Tibial nerve (tissue), 4 donors: ENCODE measurements around the gene STAT2. TPM values are rescaled to one million over a fixed set of nuclear protein-coding genes. Genes with fewer than 3 reads are reported as not detected.

Experiments
- DNase-seq, 2 donors: peaks; one replicate each; pipeline ENCODE4 v3.0.0-alpha.2; 2019; ENCODE audit warnings: low spot score in 2 of 2
- H3K27ac ChIP-seq, 4 donors: fragments of 200-600 bp; sonication (generic) in 3 of 4; one replicate each; pipeline ENCODE4 v1.5.1; 2017 to 2019; ENCODE audit warnings: mild to moderate bottlenecking in 1 of 4
- H3K27me3 ChIP-seq, 2 donors: fragments of 200-600 bp; sonication (generic) in 1 of 2; one replicate each; pipeline versions ENCODE4 v1.5.1 to v1.6.0; 2017 to 2019
- H3K36me3 ChIP-seq, 3 donors: fragments of 200-600 bp; sonication (generic); one replicate each; pipeline ENCODE4 v1.5.1; 2018 to 2019
- H3K4me1 ChIP-seq, 4 donors: fragments of 200-600 bp; sonication (generic) in 3 of 4; one replicate each; pipeline ENCODE4 v1.5.1; 2017 to 2019
- H3K4me3 ChIP-seq, 4 donors: fragments of 200-600 bp; sonication (generic) in 3 of 4; one replicate each; pipeline ENCODE4 v1.5.1; 2017 to 2019; ENCODE audit warnings: mild to moderate bottlenecking in 1 of 4, moderate library complexity in 1 of 4
- H3K9me3 ChIP-seq, 4 donors: fragments of 200-600 bp; sonication (generic) in 3 of 4; one replicate each; pipeline ENCODE4 v1.5.1; 2017 to 2019
- CTCF ChIP-seq, 5 experiments: fragments of 200-600 bp in 3 of 5; fragments of 450-650 bp in 2 of 5; sonication (generic) in 3 of 5; IDR thresholded peaks; one replicate each; pipeline ENCODE4 v1.5.1; 2016 to 2019; ENCODE audit warnings: antibody characterized with exemption in 5 of 5, mild to moderate bottlenecking in 3 of 5, moderate library complexity in 2 of 5
- EP300 ChIP-seq, 2 donors: sonication (generic); formaldehyde crosslinking; IDR thresholded peaks; one replicate each; pipeline ENCODE4 v1.6.1; 2017; ENCODE audit warnings: antibody characterized with exemption in 2 of 2, mild to moderate bottlenecking in 1 of 2
- POLR2A ChIP-seq, 2 donors: fragments of 450-650 bp; IDR thresholded peaks; one replicate each; pipeline ENCODE4 v1.6.1; 2017; ENCODE audit warnings: antibody characterized with exemption in 2 of 2, mild to moderate bottlenecking in 2 of 2, moderate library complexity in 2 of 2
- WGBS, 2 donors: methylation state at CpG; one replicate each; pipeline ENCODE4 v1.1.5; 2018; 5-methylcytosine and 5-hydroxymethylcytosine counted together
- total RNA-seq, 4 donors: library from RNA; depleted of rRNA; stranded (reverse); fragments of >200 nt; gene quantifications; one replicate each; pipeline ENCODE4 v1.1.0, GENCODE V29; 2016

STAT2 gene
- total RNA-seq, 4 donors from 2014 or later, result 163 to 296 (median 239) TPM

- no peaks in the 10 kb centered on the region for H3K36me3 ChIP-seq
- H3K4me1 ChIP-seq, result no peaks in the 10 kb centered on the region
- no peak for TF ChIP-seq POLR2A (IDR thresholded peaks at IDR 0.05)
- no peak for TF ChIP-seq EP300 (IDR thresholded peaks at IDR 0.05)
- TF ChIP-seq CTCF (IDR thresholded peaks at IDR 0.05), result no peak
- no peak overlapping the region for H3K4me3 ChIP-seq
- H3K27ac ChIP-seq, result no peak overlapping the region
- no peaks in the 10 kb centered on the region for H3K27me3 ChIP-seq
- WGBS, 2 donors, result 98% methylated on average over 2 of the region's 2 CpGs
- peaks cover 0 to 10% (median 0%) of the 10 kb centered on the region in 4 donors for H3K9me3 ChIP-seq
- DNase-seq, result no peak
These were observed 32.4 kb upstream of the STAT2 start for GRCh38 chr12:56392331-56392730.

GRCh38 chr12:56391721-56392120, 31.8 kb upstream of the STAT2 start:
- 46 to 100% methylated on average over 1 of the region's 1 CpG for WGBS, 2 donors
- H3K36me3 ChIP-seq, result no peaks in the 10 kb centered on the region
- no peak overlapping the region for H3K27ac ChIP-seq
- DNase-seq, result no peak
- no peaks in the 10 kb centered on the region for H3K4me1 ChIP-seq
- H3K9me3 ChIP-seq, result peaks cover 0 to 10% (median 0%) of the 10 kb centered on the region in 4 donors
- no peak overlapping the region for H3K4me3 ChIP-seq
- TF ChIP-seq CTCF (IDR thresholded peaks at IDR 0.05) (no peak), POLR2A (IDR thresholded peaks at IDR 0.05) (no peak), EP300 (IDR thresholded peaks at IDR 0.05) (no peak)
- H3K27me3 ChIP-seq, result no peaks in the 10 kb centered on the region

- Histone ChIP-seq H3K27me3 (no peaks in the 10 kb centered on the region), H3K4me1 (no peaks in the 10 kb centered on the region), H3K27ac (no peak overlapping the region), H3K36me3 (no peaks in the 10 kb centered on the region), H3K4me3 (no peak overlapping the region), H3K9me3 (peaks cover 0 to 10% (median 0%) of the 10 kb centered on the region in 4 donors)
- 51 to 58% methylated on average over 5 of the region's 5 CpGs for WGBS, 2 donors
- DNase-seq, result no peak
- TF ChIP-seq POLR2A (IDR thresholded peaks at IDR 0.05) (no peak), CTCF (IDR thresholded peaks at IDR 0.05) (no peak), EP300 (IDR thresholded peaks at IDR 0.05) (no peak)
These were observed 29.5 kb upstream of the STAT2 start for GRCh38 chr12:56389412-56389811.

GRCh38 chr12:56387152-56387736, 27.3 kb upstream of the STAT2 start:
- TF ChIP-seq CTCF (IDR thresholded peaks at IDR 0.05) (no peak), POLR2A (IDR thresholded peaks at IDR 0.05) (no peak), EP300 (IDR thresholded peaks at IDR 0.05) (no peak)
- Histone ChIP-seq H3K36me3 (no peaks in the 10 kb centered on the region), H3K27ac (peak overlapping the region in 2 of 4 donors; percentile 2 to 3), H3K9me3 (peaks cover 0 to 6% (median 0%) of the 10 kb centered on the region in 4 donors), H3K4me1 (no peaks in the 10 kb centered on the region), H3K4me3 (no peak overlapping the region), H3K27me3 (no peaks in the 10 kb centered on the region)
- no peak for DNase-seq
- WGBS, 2 donors, result 32 to 44% methylated on average over 7 of the region's 7 CpGs

GRCh38 chr12:56385873-56386272, 26.0 kb upstream of the STAT2 start:
- H3K9me3 ChIP-seq, result no peaks in the 10 kb centered on the region
- no peak for DNase-seq
- H3K36me3 ChIP-seq, result no peaks in the 10 kb centered on the region
- H3K27ac ChIP-seq, result no peak overlapping the region
- H3K4me3 ChIP-seq, result no peak overlapping the region
- H3K4me1 ChIP-seq, result no peaks in the 10 kb centered on the region
- no peaks in the 10 kb centered on the region for H3K27me3 ChIP-seq
- TF ChIP-seq POLR2A (IDR thresholded peaks at IDR 0.05) (no peak), CTCF (IDR thresholded peaks at IDR 0.05) (no peak), EP300 (IDR thresholded peaks at IDR 0.05) (no peak)
- 92 to 100% methylated on average over 1 of the region's 1 CpG for WGBS, 2 donors
